H1 (cell line): ENCODE data around the gene INPP5J.
A peak's percentile ranks its signal among the peaks of the same experiment; 100 is the strongest.

Experiments used
- CEBPB ChIP-seq: IDR thresholded peaks from 2 replicates; pipeline ENCODE4 v1.6.1; 2012; ENCODE audit warnings: low read depth, low read length
- CTCF ChIP-seq, 3 experiments: IDR thresholded peaks; 1 replicate in 2 of 3; 2 replicates in 1 of 3; pipeline versions ENCODE4 v1.5.1 to v1.6.1; 2011; ENCODE audit warnings: low read length in 3 of 3, mild to moderate bottlenecking in 3 of 3, inconsistent platforms in 2 of 3, low read depth in 1 of 3, moderate library complexity in 1 of 3; ENCODE audit not compliant: insufficient read depth in 1 of 3; ENCODE audit errors: control extremely low read depth in 1 of 3
- EP300 ChIP-seq, 2 experiments: IDR thresholded peaks; 1 replicate in 1 of 2; 2 replicates in 1 of 2; pipeline ENCODE4 v1.6.1; 2011 to 2012; ENCODE audit warnings: low read depth in 2 of 2, low read length in 2 of 2, mild to moderate bottlenecking in 2 of 2, borderline replicate concordance in 1 of 2, inconsistent platforms in 1 of 2, moderate library complexity in 1 of 2
- EZH2 ChIP-seq: fragments of 200-600 bp; sonication (generic); IDR thresholded peaks from 2 replicates; pipeline ENCODE4 v1.7.1; 2012; ENCODE audit warnings: low read depth, mild to moderate bottlenecking, moderate library complexity, low read length, inconsistent platforms; ENCODE audit not compliant: severe bottlenecking
- JUN ChIP-seq: IDR thresholded peaks from 2 replicates; pipeline ENCODE4 v1.6.1; 2011; ENCODE audit warnings: low read depth, mild to moderate bottlenecking, improper control_type of control experiment, low read length
- KDM4A ChIP-seq: IDR thresholded peaks from one replicate; pipeline ENCODE4 v1.7.1; 2012; ENCODE audit warnings: low read depth, mild to moderate bottlenecking, moderate library complexity, low read length, inconsistent platforms; ENCODE audit not compliant: severe bottlenecking
- NRF1 ChIP-seq: IDR thresholded peaks from 2 replicates; pipeline ENCODE4 v1.6.1; 2011; ENCODE audit warnings: mild to moderate bottlenecking, low read depth, low read length, improper control_type of control experiment
- POLR2A ChIP-seq, 2 experiments: IDR thresholded peaks; 1 replicate in 1 of 2; 2 replicates in 1 of 2; pipeline ENCODE4 v1.6.1; 2011; ENCODE audit warnings: low read depth in 2 of 2, low read length in 2 of 2, mild to moderate bottlenecking in 2 of 2; ENCODE audit errors: control extremely low read depth in 1 of 2
- POLR2AphosphoS5 ChIP-seq: IDR thresholded peaks from 2 replicates; pipeline ENCODE4 v1.6.1; 2011; ENCODE audit warnings: low read depth, low read length
- RAD21 ChIP-seq, 2 experiments: IDR thresholded peaks in 1 of 2; conservative IDR thresholded peaks in 1 of 2; 2 replicates each; pipeline ENCODE4 v1.6.1; 2011; ENCODE audit warnings: low read depth in 2 of 2, low read length in 2 of 2, improper control_type of control experiment in 1 of 2, inconsistent platforms in 1 of 2, mild to moderate bottlenecking in 1 of 2, moderate library complexity in 1 of 2
- SIRT6 ChIP-seq: IDR thresholded peaks from one replicate; pipeline ENCODE4 v1.7.1; 2012; ENCODE audit warnings: low read length, inconsistent platforms
- TAF7 ChIP-seq: optimal IDR thresholded peaks from 2 replicates; pipeline ENCODE3; 2011; ENCODE audit warnings: low read depth, mild to moderate bottlenecking, inconsistent platforms, low read length, moderate library complexity, borderline replicate concordance
- TBP ChIP-seq: IDR thresholded peaks from 2 replicates; pipeline ENCODE4 v1.6.1; 2011; ENCODE audit warnings: low read depth, low read length, improper control_type of control experiment

GRCh38 chr22:31083923-31084810 lies 38.6 kb upstream of the INPP5J start:
- TF ChIP-seq POLR2AphosphoS5 (no peak), CTCF (IDR thresholded peaks at IDR 0.05; ENCODE audit: control extremely low read depth in 1 of 3, insufficient read depth in 1 of 3, low read depth in 1 of 3, low read length in 3 of 3) (no peak), EP300 (IDR thresholded peaks at IDR 0.05; ENCODE audit: borderline replicate concordance in 1 of 2, low read depth in 2 of 2, low read length in 2 of 2) (no peak), SIRT6 (no peak), POLR2A (IDR thresholded peaks at IDR 0.05; ENCODE audit: control extremely low read depth in 1 of 2, low read depth in 2 of 2, low read length in 2 of 2) (0 out of 3 replicates have a peak, but pooled peaks of 1 of the 2 experiments have one; percentile 6), CEBPB (no peak), KDM4A (no peak), JUN (no peak), TBP (no peak), EZH2 (no peak), TAF7 (no peak), RAD21 (IDR thresholded peaks at IDR 0.05 in 1 of 2, conservative IDR thresholded peaks at IDR 0.05 in 1 of 2; ENCODE audit: low read depth in 2 of 2, low read length in 2 of 2) (no peak), NRF1 (no peak)
